ENCODE data around the gene EPHB1.

EPHB1 gene

GRCh38 chr3:134792700-134793099 lies 2.4 kb upstream of the EPHB1 start:
- in situ Hi-C loops (cut with MboI; ENCODE audit: low sequenced_read_pairs, unreplicated experiment) = loop anchor here (25.0 kb wide), 2 partner anchors 720 to 1070 kb away; no protein-coding TSS in a partner anchor
- no peak for TF ChIP-seq CTCF (IDR thresholded peaks at IDR 0.05; ENCODE audit: borderline replicate concordance, control extremely low read depth, extremely low read depth, insufficient read depth, missing control alignments)
- DNase-seq (ENCODE audit: low spot score) = no peak

GRCh38 chr3:134793562-134793961 lies 1.5 kb upstream of the EPHB1 start:
- in situ Hi-C loops (cut with MboI; ENCODE audit: low sequenced_read_pairs, unreplicated experiment) = loop anchor here (25.0 kb wide), 2 partner anchors 719 to 1069 kb away; no protein-coding TSS in a partner anchor
- TF ChIP-seq CTCF (IDR thresholded peaks at IDR 0.05; ENCODE audit: borderline replicate concordance, control extremely low read depth, extremely low read depth, insufficient read depth, missing control alignments) = no peak
- DNase-seq (ENCODE audit: low spot score) = no peak

GRCh38 chr3:134794323-134794722 lies 737 bp upstream of the EPHB1 start:
- TF ChIP-seq CTCF (IDR thresholded peaks at IDR 0.05; ENCODE audit: borderline replicate concordance, control extremely low read depth, extremely low read depth, insufficient read depth, missing control alignments) = no peak
- no peak for DNase-seq (ENCODE audit: low spot score)
- in situ Hi-C loops (cut with MboI; ENCODE audit: low sequenced_read_pairs, unreplicated experiment) = loop anchor here (25.0 kb wide), 2 partner anchors 718 to 1068 kb away; no protein-coding TSS in a partner anchor

- in situ Hi-C loops (cut with MboI; ENCODE audit: low sequenced_read_pairs, unreplicated experiment) = loop anchor here (25.0 kb wide), 2 partner anchors 716 to 1066 kb away; no protein-coding TSS in a partner anchor
- DNase-seq (ENCODE audit: low spot score) = peak; percentile 41
- TF ChIP-seq CTCF (IDR thresholded peaks at IDR 0.05; ENCODE audit: borderline replicate concordance, control extremely low read depth, extremely low read depth, insufficient read depth, missing control alignments) = no peak
These were observed 753 bp downstream of the EPHB1 start for GRCh38 chr3:134795746-134796280.

- TF ChIP-seq CTCF (IDR thresholded peaks at IDR 0.05; ENCODE audit: borderline replicate concordance, control extremely low read depth, extremely low read depth, insufficient read depth, missing control alignments) = no peak
- peak; percentile 31 for DNase-seq (ENCODE audit: low spot score)
- in situ Hi-C loops (cut with MboI; ENCODE audit: low sequenced_read_pairs, unreplicated experiment) = loop anchor here (25.0 kb wide), 2 partner anchors 716 to 1066 kb away; no protein-coding TSS in a partner anchor
These were observed 1.4 kb downstream of the EPHB1 start for GRCh38 chr3:134796281-134797056.

GRCh38 chr3:134797057-134797740 lies 2.1 kb downstream of the EPHB1 start:
- DNase-seq (ENCODE audit: low spot score) = no peak
- TF ChIP-seq CTCF (IDR thresholded peaks at IDR 0.05; ENCODE audit: borderline replicate concordance, control extremely low read depth, extremely low read depth, insufficient read depth, missing control alignments) = no peak
- in situ Hi-C loops (cut with MboI; ENCODE audit: low sequenced_read_pairs, unreplicated experiment) = loop anchor here (25.0 kb wide), 2 partner anchors 715 to 1065 kb away; no protein-coding TSS in a partner anchor

Data from GM13976 (cell line).